CD4-positive, alpha-beta memory T cell (primary cell): Measurements from ENCODE around the gene TUBD1. TPM values are rescaled to one million over a fixed set of nuclear protein-coding genes. Genes with fewer than 3 reads are reported as not detected.
"Not testable (repeated sequence)": the region's sequence is repeated elsewhere in the genome, so short reads cannot be mapped to it uniquely, and the experiment has no call there.

Source experiments
- CTCF ChIA-PET: fragments of 350-600 bp; sonication (Branson Sonifier 250); formaldehyde crosslinking; loops from one replicate; lab custom pipeline; 2021; ENCODE audit warnings: inconsistent platforms; ENCODE audit not compliant: partially characterized antibody; lab: Charles Lee
- POLR2A ChIA-PET: fragments of 350-600 bp; sonication (Branson Sonifier 250); formaldehyde crosslinking; loops from one replicate; lab custom pipeline; 2021; ENCODE audit not compliant: partially characterized antibody; lab: Charles Lee
- DNase-seq, 5 donors: peaks; one replicate each; pipeline versions ENCODE4 v3.0.0 to v3.0.0-alpha.2; 2020 to 2022; ENCODE audit warnings: mixed read lengths in 1 of 5
- H3K27ac ChIP-seq: one replicate; pipeline ENCODE4 v1.7.0; 2013; ENCODE audit warnings: low read depth, low read length
- H3K27me3 ChIP-seq: 2 replicates; pipeline ENCODE4 v1.7.0; 2013; ENCODE audit warnings: mild to moderate bottlenecking, low read length, moderate library complexity; ENCODE audit not compliant: insufficient read depth
- H3K36me3 ChIP-seq: 2 replicates; pipeline ENCODE4 v1.7.0; 2013; ENCODE audit warnings: mild to moderate bottlenecking, low read length, moderate library complexity; ENCODE audit not compliant: insufficient read depth
- H3K4me1 ChIP-seq: 2 replicates; pipeline ENCODE4 v1.7.0; 2013; ENCODE audit warnings: mild to moderate bottlenecking, low read length, moderate library complexity; ENCODE audit not compliant: insufficient read depth
- H3K4me3 ChIP-seq, 2 donors: one replicate each; pipeline ENCODE4 v1.7.0; 2013; ENCODE audit warnings: low read length in 2 of 2, mild to moderate bottlenecking in 1 of 2
- H3K9me3 ChIP-seq, 2 donors: one replicate each; pipeline ENCODE4 v1.7.0; 2013; ENCODE audit warnings: low read length in 2 of 2, control low read depth in 1 of 2; ENCODE audit not compliant: control insufficient read depth in 1 of 2
- H3K27ac Mint-ChIP-seq, 7 donors: one replicate each; pipeline ENCODE4 v1.8.0; 2020 to 2021; ENCODE audit warnings: mixed read lengths in 7 of 7, mild to moderate bottlenecking in 6 of 7, inconsistent platforms in 3 of 7, moderate library complexity in 3 of 7
- H3K27me3 Mint-ChIP-seq, 2 donors: one replicate each; pipeline ENCODE4 v1.8.0; 2020 to 2021; ENCODE audit warnings: mixed read lengths in 2 of 2
- H3K36me3 Mint-ChIP-seq, 2 donors: one replicate each; pipeline ENCODE4 v1.8.0; 2020 to 2021; ENCODE audit warnings: mixed read lengths in 2 of 2, inconsistent platforms in 1 of 2, mild to moderate bottlenecking in 1 of 2
- H3K4me1 Mint-ChIP-seq, 4 donors: one replicate each; pipeline ENCODE4 v1.8.0; 2020 to 2021; ENCODE audit warnings: mixed read lengths in 4 of 4, mild to moderate bottlenecking in 1 of 4
- H3K4me3 Mint-ChIP-seq, 8 donors: one replicate each; pipeline ENCODE4 v1.8.0; 2020 to 2021; ENCODE audit warnings: mixed read lengths in 8 of 8, mild to moderate bottlenecking in 7 of 8, moderate library complexity in 6 of 8, inconsistent platforms in 3 of 8
- H3K9me3 Mint-ChIP-seq, 8 donors: one replicate each; pipeline ENCODE4 v1.8.0; 2020 to 2021; ENCODE audit warnings: mixed read lengths in 8 of 8, mild to moderate bottlenecking in 5 of 8, inconsistent platforms in 3 of 8, moderate library complexity in 1 of 8
- intact Hi-C: fragments of 100-400 bp; cut with micrococcal nuclease; formaldehyde crosslinking; loops from one replicate; pipeline ENCODE4 v1.15.1; 2023
- polyA plus RNA-seq, 2 donors: library from polyadenylated mRNA; unstranded; fragments of 300-500 nt; fragmentation: Illumina TruSeq; gene quantifications; one replicate each; pipeline ENCODE4 v1.2.3, GENCODE V29; 2021
- total RNA-seq, 2 experiments: library from RNA; stranded (reverse); gene quantifications; one replicate each; pipeline ENCODE4 v1.2.3, GENCODE V29; 2021

Gene TUBD1
- total and polyA plus RNA-seq, 4 experiments from 2014 or later: 13.6 to 44.0 (median 32.5) TPM

DNA sequence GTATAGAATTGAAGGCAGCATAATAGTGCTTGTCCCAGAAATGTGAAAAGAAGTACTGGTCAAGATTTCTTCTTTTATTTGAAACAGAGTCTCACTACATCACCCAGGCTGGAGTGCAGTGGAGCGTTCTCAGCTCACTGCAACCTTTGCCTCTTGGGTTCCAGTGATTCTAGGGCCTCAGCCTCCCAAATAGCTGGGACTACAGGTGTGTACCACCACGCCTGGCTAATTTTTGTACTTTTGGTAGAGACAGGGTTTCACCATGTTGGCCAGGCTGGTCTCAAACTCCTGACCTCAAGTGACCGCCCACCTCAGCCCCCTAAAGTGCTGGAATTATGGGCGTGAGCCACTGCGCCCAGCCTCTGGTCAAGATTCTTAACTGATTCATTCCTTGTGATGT lies 27.9 kb upstream of the TUBD1 start:
- H3K36me3 Mint-ChIP-seq: peaks cover 44 to 59% of the 10 kb centered on the region in 2 donors
- H3K27ac ChIP-seq, H3K4me1 Mint-ChIP-seq, H3K9me3 ChIP-seq, H3K4me3 Mint-ChIP-seq, H3K27ac Mint-ChIP-seq, H3K27me3 ChIP-seq, H3K9me3 Mint-ChIP-seq, POLR2A ChIA-PET, H3K4me3 ChIP-seq, H3K27me3 Mint-ChIP-seq, H3K4me1 ChIP-seq, DNase-seq, intact Hi-C loops: not testable (repeated sequence)
- peaks cover 25% of the 10 kb centered on the region for H3K36me3 ChIP-seq
- CTCF ChIA-PET: interaction anchor here (0.9 kb wide), 1 partner anchor 116 kb away, joined by 6 read pairs; no protein-coding TSS in a partner anchor

DNA sequence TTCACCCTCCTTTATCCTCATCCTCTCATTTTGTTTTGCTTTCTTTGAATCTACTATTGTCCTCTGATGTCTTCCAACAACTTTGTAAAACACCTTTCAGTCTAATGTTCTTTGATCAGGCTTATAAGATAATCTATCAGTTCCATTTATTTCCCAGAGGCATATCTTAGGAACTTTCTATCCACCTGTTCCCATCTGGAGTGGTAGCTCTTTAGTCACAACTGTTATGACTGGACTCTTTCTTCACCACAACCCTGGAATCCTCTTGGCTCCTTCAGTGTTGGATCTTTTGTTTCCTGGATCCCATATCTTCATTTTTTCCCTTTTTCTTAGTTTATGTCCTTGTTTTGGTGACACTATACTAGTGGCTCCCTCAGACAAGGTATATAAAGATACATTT lies 23.7 kb upstream of the TUBD1 start:
- no peak overlapping the region for H3K4me3 ChIP-seq
- Mint-ChIP-seq H3K27me3 (no peaks in the 10 kb centered on the region), H3K27ac (peak overlapping the region in 1 of 7 donors; percentile 1), H3K9me3 (no peaks in the 10 kb centered on the region), H3K36me3 (peaks cover 47 to 61% of the 10 kb centered on the region in 2 donors), H3K4me1 (peaks cover 0 to 3% (median 2%) of the 10 kb centered on the region in 4 donors), H3K4me3 (no peak overlapping the region)
- ChIA-PET POLR2A (no interaction called here), CTCF (interaction anchor here (1.4 kb wide), 1 partner anchor 41 kb away, joined by 3 read pairs; no protein-coding TSS in a partner anchor)
- no peaks in the 10 kb centered on the region for H3K4me1 ChIP-seq
- no peaks in the 10 kb centered on the region for H3K9me3 ChIP-seq
- peaks cover 34% of the 10 kb centered on the region for H3K36me3 ChIP-seq
- H3K27ac ChIP-seq: no peak overlapping the region
- DNase-seq: no peak
- intact Hi-C loops: loop anchor here (10.0 kb wide), 1 partner anchor 188 kb away; no protein-coding TSS in a partner anchor
- H3K27me3 ChIP-seq: no peaks in the 10 kb centered on the region

DNA sequence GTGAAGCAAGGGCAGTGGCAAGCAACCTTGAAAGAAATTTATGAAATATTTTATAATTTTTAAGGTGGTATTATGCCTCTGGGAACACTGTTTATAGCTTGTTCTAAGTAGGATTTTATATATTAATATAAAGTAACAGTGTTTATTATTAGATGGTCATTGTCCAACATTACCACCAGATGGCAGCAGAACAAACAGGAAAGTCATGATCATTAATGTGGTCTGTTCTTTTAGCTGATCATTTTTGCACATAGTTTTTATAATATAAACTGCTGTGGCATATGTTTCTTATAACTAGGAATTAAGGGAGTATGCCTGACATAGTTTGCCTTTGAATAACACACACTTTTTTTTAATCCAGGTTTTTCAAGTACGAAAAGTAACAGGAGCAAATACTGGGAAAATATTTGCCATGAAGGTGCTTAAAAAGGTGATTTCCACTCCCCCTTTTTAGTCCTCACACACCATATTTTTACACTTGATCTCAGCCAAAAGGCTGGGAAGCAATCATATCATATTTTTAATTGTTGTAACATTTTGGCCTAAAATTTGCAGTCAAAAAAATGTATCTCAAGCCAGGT lies 21.6 kb upstream of the TUBD1 start:
- intact Hi-C loops: loop anchor here (5.0 to 10.0 kb wide), 2 partner anchors 123 to 190 kb away; no protein-coding TSS in a partner anchor
- H3K27ac Mint-ChIP-seq: no peak overlapping the region
- peak in 4 of 5 donors; percentile 47 to 56 (median 50) for DNase-seq
- ChIA-PET CTCF (interaction anchor here (0.8 to 2.3 kb wide), 24 partner anchors 9 to 349 kb away, joined by 3 to 15 read pairs (median 4); partner anchors contain the start of genes DHX40, PTRH2, RNFT1 and RPS6KB1), POLR2A (interaction anchor here (0.6 to 2.1 kb wide), 4 partner anchors 21 to 160 kb away, joined by 3 to 6 read pairs (median 3); partner anchors contain the start of gene RNFT1)
- H3K4me3 ChIP-seq: no peak overlapping the region
- no peaks in the 10 kb centered on the region for H3K27me3 ChIP-seq
- H3K9me3 ChIP-seq: no peaks in the 10 kb centered on the region
- no peaks in the 10 kb centered on the region for H3K27me3 Mint-ChIP-seq
- peaks cover 0 to 3% (median 2%) of the 10 kb centered on the region in 4 donors for H3K4me1 Mint-ChIP-seq
- no peaks in the 10 kb centered on the region for H3K4me1 ChIP-seq
- H3K4me3 Mint-ChIP-seq: no peak overlapping the region
- H3K36me3 ChIP-seq: peaks cover 29% of the 10 kb centered on the region
- no peaks in the 10 kb centered on the region for H3K9me3 Mint-ChIP-seq
- H3K36me3 Mint-ChIP-seq: peaks cover 36 to 54% of the 10 kb centered on the region in 2 donors
- no peak overlapping the region for H3K27ac ChIP-seq

DNA sequence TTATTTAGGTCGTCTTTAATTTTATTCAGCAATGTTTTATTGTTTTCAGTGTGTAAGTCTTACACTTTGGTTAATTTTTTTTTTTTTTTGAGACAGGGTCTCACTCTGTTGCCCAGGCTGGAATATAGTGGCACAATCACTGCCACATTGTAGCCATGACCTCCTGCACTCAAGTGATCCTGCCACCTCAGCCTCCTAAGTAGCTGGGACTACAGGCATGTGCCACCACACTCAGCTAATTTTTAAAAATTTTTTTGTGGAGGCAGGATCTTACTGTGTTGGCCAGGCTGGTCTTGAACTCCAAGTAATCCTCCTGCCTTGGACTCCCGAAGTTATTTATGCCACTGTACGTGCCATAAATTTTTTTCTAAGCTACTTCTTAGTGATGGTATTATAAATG lies 14.7 kb upstream of the TUBD1 start:
- Histone ChIP-seq H3K36me3 (peaks cover 10% of the 10 kb centered on the region), H3K4me3 (no peak overlapping the region), H3K9me3 (no peaks in the 10 kb centered on the region), H3K4me1 (peaks cover 10% of the 10 kb centered on the region), H3K27me3 (no peaks in the 10 kb centered on the region), H3K27ac (no peak overlapping the region)
- intact Hi-C loops: no loop called here
- CTCF ChIA-PET: interaction anchor here (1.0 to 1.1 kb wide), 2 partner anchors 14 to 131 kb away, joined by 3 read pairs; no protein-coding TSS in a partner anchor
- DNase-seq: no peak
- Mint-ChIP-seq H3K27ac (no peak overlapping the region), H3K36me3 (peaks cover 2 to 24% of the 10 kb centered on the region in 2 donors), H3K9me3 (no peaks in the 10 kb centered on the region), H3K4me3 (no peak overlapping the region), H3K27me3 (no peaks in the 10 kb centered on the region), H3K4me1 (peaks cover 13 to 28% (median 14%) of the 10 kb centered on the region in 4 donors)
- POLR2A ChIA-PET: no interaction called here

DNA sequence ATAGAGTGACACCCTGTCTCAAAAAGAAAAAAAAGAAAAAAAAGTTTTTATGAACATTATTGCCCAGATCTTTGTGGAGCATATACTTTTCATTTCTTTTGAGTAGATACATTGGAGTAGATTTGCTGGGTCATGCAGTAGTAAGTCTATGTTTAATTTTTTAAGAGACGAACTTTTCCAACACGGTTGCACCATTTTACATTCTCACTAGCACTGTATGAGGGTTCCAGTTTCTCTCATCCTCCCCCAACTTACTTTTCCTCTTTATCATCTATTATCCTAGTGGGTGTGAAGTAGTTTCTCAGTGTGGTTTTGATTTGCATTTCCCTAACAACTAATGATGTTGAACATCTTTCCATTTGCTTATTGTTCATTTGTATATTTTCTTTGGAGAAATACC lies 10.7 kb upstream of the TUBD1 start:
- Histone ChIP-seq H3K27me3 (no peaks in the 10 kb centered on the region), H3K4me1 (peaks cover 25% of the 10 kb centered on the region), H3K9me3 (no peaks in the 10 kb centered on the region), H3K27ac (no peak overlapping the region), H3K36me3 (peaks cover 5% of the 10 kb centered on the region), H3K4me3 (no peak overlapping the region)
- ChIA-PET CTCF (interaction anchor here (1.6 to 3.2 kb wide), 2 partner anchors 10 to 11 kb away, joined by 3 to 10 read pairs; no protein-coding TSS in a partner anchor), POLR2A (interaction anchor here (0.6 kb wide), 1 partner anchor 38 kb away, joined by 4 read pairs; no protein-coding TSS in a partner anchor)
- no peaks in the 10 kb centered on the region for H3K9me3 Mint-ChIP-seq
- intact Hi-C loops: no loop called here
- peak overlapping the region in 5 of 7 donors; percentile 17 to 48 (median 26) for H3K27ac Mint-ChIP-seq
- H3K4me3 Mint-ChIP-seq: peak overlapping the region in 1 of 8 donors; percentile 18
- H3K4me1 Mint-ChIP-seq: peaks cover 16 to 42% (median 19%) of the 10 kb centered on the region in 4 donors
- DNase-seq: no peak
- H3K36me3 Mint-ChIP-seq: peaks cover 0 to 11% of the 10 kb centered on the region in 2 donors
- H3K27me3 Mint-ChIP-seq: no peaks in the 10 kb centered on the region

DNA sequence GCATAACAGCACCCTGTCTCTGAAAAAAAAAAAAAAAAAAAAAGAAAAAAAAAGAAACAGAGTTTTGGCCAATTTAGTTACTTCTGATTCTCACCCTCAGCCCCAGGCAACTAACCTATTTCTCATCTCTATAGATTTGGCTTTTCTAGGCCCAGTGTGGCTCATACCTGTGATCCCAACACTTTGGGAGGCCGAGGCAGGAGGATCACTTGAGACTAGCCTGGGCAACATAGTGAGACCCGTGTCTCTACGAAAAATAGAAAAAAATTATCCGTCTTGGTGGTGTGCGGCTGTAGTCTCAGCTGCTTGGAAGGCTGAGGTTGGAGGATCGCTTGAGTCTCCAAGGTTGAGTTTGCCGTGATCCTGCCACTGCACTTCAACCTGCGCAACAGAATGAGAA lies 8.9 kb upstream of the TUBD1 start:
- no peak overlapping the region for H3K27ac ChIP-seq
- no peak overlapping the region for H3K4me3 ChIP-seq
- no peak for DNase-seq
- Mint-ChIP-seq H3K36me3 (peaks cover 0 to 11% of the 10 kb centered on the region in 2 donors), H3K4me3 (no peak overlapping the region), H3K27me3 (no peaks in the 10 kb centered on the region), H3K27ac (peak overlapping the region in 1 of 7 donors; percentile 36), H3K9me3 (no peaks in the 10 kb centered on the region), H3K4me1 (peaks cover 18 to 44% (median 24%) of the 10 kb centered on the region in 4 donors)
- POLR2A ChIA-PET: no interaction called here
- H3K27me3 ChIP-seq: no peaks in the 10 kb centered on the region
- CTCF ChIA-PET: interaction anchor here (1.2 kb wide), 1 partner anchor 12 kb away, joined by 4 read pairs; no protein-coding TSS in a partner anchor
- no peaks in the 10 kb centered on the region for H3K36me3 ChIP-seq
- H3K9me3 ChIP-seq: no peaks in the 10 kb centered on the region
- intact Hi-C loops: no loop called here
- peaks cover 34% of the 10 kb centered on the region for H3K4me1 ChIP-seq

DNA sequence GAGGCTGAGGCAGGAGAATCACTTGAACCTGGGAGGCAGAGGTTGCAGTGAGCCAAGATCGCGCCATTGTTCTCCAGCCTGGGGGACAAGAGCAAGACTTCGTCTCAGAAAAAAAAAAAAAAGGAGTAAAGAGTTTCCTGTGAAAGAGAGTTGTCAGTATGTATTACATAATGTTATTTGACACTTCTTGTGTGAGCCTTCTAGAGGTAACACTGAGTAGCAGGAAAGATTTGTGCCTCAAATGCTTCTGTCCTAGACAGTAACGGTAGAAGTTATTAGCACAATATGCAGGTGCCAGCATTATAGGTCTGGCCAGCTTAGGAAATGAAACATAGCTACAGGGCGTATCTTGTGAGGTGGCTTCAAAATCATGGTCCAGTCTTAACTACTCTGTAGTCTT lies 6.4 kb upstream of the TUBD1 start:
- H3K27me3 ChIP-seq: no peaks in the 10 kb centered on the region
- H3K36me3 ChIP-seq: no peaks in the 10 kb centered on the region
- DNase-seq: peak in 1 of 5 donors; percentile 54
- Mint-ChIP-seq H3K27me3 (no peaks in the 10 kb centered on the region), H3K9me3 (no peaks in the 10 kb centered on the region), H3K4me3 (no peak overlapping the region), H3K36me3 (peaks cover 0 to 12% of the 10 kb centered on the region in 2 donors), H3K27ac (peak overlapping the region in 2 of 7 donors; percentile 19 to 62), H3K4me1 (peaks cover 21 to 46% (median 30%) of the 10 kb centered on the region in 4 donors)
- CTCF ChIA-PET: no interaction called here
- no peaks in the 10 kb centered on the region for H3K9me3 ChIP-seq
- peaks cover 47% of the 10 kb centered on the region for H3K4me1 ChIP-seq
- no peak overlapping the region for H3K4me3 ChIP-seq
- H3K27ac ChIP-seq: no peak overlapping the region
- POLR2A ChIA-PET: interaction anchor here (1.3 kb wide), 1 partner anchor 7 kb away, joined by 3 read pairs; no protein-coding TSS in a partner anchor
- intact Hi-C loops: no loop called here
